Mesothelial cell of epicardium (in vitro differentiated cells): ENCODE measurements around the gene LTBR. TPM values are rescaled to one million over a fixed set of nuclear protein-coding genes. Genes with fewer than 3 reads are reported as not detected.

Experiments used
- DNase-seq, 2 experiments: peaks; one replicate each; pipeline ENCODE4 v3.0.0; 2021; ENCODE audit warnings: low spot score in 2 of 2; ENCODE audit not compliant: unreplicated experiment in 2 of 2
- H3K27ac Mint-ChIP-seq: 2 replicates; pipeline ENCODE4 v1.8.0; 2021; ENCODE audit warnings: mixed read lengths
- H3K27me3 Mint-ChIP-seq: 2 replicates; pipeline ENCODE4 v1.8.0; 2021; ENCODE audit warnings: low read depth, mixed read lengths
- H3K36me3 Mint-ChIP-seq: 2 replicates; pipeline ENCODE4 v1.8.0; 2021; ENCODE audit warnings: mixed read lengths
- H3K4me1 Mint-ChIP-seq: 2 replicates; pipeline ENCODE4 v1.8.0; 2021; ENCODE audit warnings: mixed read lengths
- H3K4me3 Mint-ChIP-seq: 2 replicates; pipeline ENCODE4 v1.8.0; 2021; ENCODE audit warnings: mild to moderate bottlenecking, moderate library complexity, mixed read lengths
- H3K9me3 Mint-ChIP-seq: 2 replicates; pipeline ENCODE4 v1.8.0; 2021; ENCODE audit warnings: mixed read lengths
- total RNA-seq: library from RNA; stranded (reverse); gene quantifications from 3 replicates; pipeline ENCODE4 v1.2.1, GENCODE V29; 2021
- TF ChIP-seq, protein P1 (sequence below): fragments of 200-600 bp; sonication (generic); IDR thresholded peaks from one replicate; pipeline ENCODE4 v1.5.0; 2021; ENCODE audit warnings: antibody characterized with exemption; ENCODE audit not compliant: unreplicated experiment

LTBR gene
- total RNA-seq, 1 donor from 2014 or later, result 66.8 TPM

DNA sequence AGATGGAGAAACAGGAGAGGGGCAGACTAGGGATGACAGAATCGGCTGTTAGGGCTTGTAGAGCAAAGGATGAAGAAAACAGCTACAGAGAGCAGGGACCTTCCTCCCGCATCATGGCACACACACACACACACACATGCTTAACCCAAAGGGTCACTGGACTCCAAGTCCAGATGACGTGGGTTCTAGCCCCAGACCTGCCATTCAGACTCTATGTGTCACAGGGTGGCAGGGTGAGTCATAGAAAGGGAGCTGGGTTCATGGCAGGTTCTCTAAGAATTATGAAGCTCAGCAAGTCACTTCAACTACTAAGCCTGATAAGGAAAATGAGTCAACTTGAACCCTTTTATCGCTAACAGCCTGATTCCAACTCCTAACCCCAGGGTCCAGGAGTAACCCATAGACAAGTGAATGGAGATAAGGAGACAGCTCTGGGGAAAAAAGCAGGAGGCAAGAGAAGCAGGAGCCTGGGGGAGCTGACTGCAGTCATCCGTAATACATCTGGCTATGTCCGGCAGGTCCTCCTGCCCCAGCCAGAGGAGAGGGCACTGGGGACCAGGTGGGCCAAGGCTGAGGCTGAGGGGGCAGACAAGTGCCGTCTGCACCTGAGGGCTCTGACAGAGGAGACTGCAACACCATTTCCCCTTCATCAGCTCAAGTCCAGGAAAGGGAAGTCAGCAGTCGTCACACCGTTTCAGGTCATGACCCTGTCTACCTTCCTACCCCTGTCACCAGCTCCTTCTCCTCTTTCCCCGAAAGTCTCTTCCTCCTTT, 38.5 kb upstream of the LTBR start:
- TF ChIP-seq, protein P1, sequence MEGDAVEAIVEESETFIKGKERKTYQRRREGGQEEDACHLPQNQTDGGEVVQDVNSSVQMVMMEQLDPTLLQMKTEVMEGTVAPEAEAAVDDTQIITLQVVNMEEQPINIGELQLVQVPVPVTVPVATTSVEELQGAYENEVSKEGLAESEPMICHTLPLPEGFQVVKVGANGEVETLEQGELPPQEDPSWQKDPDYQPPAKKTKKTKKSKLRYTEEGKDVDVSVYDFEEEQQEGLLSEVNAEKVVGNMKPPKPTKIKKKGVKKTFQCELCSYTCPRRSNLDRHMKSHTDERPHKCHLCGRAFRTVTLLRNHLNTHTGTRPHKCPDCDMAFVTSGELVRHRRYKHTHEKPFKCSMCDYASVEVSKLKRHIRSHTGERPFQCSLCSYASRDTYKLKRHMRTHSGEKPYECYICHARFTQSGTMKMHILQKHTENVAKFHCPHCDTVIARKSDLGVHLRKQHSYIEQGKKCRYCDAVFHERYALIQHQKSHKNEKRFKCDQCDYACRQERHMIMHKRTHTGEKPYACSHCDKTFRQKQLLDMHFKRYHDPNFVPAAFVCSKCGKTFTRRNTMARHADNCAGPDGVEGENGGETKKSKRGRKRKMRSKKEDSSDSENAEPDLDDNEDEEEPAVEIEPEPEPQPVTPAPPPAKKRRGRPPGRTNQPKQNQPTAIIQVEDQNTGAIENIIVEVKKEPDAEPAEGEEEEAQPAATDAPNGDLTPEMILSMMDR, result no peak
- no peaks in the 10 kb centered on the region for H3K36me3 Mint-ChIP-seq
- no peak for DNase-seq
- no peak overlapping the region for H3K4me3 Mint-ChIP-seq
- H3K27ac Mint-ChIP-seq, result no peak overlapping the region
- no peaks in the 10 kb centered on the region for H3K27me3 Mint-ChIP-seq
- H3K4me1 Mint-ChIP-seq, result peaks cover 35% of the 10 kb centered on the region
- no peaks in the 10 kb centered on the region for H3K9me3 Mint-ChIP-seq

DNA sequence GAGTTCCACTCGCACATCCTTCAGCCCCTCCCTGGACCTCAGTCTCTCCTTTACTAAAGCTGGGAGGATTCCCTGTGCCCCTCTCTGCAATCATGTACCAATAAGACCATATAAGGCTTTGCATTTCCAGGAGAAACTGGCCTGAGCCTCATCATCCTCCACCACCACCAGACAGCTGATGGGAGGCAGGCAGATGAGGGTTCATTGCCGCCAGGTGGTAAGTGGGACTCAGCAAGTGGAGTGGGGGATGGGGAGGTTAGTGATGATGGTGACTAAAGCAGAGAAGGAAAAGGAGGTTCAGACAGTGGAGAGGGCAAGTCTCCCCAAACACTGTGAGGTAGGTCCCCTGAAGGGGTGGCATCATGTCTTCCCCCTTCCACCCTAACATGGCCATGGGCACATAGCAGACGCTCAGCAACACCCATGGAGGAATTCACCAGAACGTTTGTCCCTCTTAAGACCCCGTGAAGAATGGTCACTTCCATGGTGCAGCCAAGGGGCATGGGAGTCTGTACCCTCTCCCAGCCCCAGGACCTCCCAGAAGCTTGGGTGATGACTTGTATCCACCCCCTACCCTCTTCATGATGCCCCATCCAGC, 37.6 kb upstream of the LTBR start:
- no peaks in the 10 kb centered on the region for H3K9me3 Mint-ChIP-seq
- no peak for DNase-seq
- no peak overlapping the region for H3K27ac Mint-ChIP-seq
- TF ChIP-seq, protein P1, result no peak
- no peaks in the 10 kb centered on the region for H3K36me3 Mint-ChIP-seq
- no peak overlapping the region for H3K4me3 Mint-ChIP-seq
- H3K27me3 Mint-ChIP-seq, result no peaks in the 10 kb centered on the region
- H3K4me1 Mint-ChIP-seq, result peaks cover 31% of the 10 kb centered on the region

DNA sequence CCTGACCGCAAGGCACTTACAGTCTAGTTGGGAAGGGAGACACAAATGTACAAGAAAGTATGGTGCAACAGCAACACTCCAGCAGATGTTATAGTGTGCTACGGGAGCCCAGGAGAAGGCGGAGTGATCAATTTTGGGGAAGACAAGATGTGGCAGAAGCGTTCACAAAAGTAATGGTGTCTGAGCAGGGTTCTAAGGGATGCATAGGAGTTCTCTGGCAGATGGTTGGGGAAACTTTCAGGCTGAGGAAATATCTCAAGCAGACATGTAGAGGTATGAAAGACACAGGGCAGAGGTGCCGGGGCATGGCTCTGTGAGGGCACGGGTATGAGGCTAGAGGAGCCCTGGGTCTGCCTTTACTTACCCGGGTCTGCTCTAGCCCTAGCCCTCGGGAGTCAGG, 37.0 kb upstream of the LTBR start:
- no peak overlapping the region for H3K27ac Mint-ChIP-seq

DNA sequence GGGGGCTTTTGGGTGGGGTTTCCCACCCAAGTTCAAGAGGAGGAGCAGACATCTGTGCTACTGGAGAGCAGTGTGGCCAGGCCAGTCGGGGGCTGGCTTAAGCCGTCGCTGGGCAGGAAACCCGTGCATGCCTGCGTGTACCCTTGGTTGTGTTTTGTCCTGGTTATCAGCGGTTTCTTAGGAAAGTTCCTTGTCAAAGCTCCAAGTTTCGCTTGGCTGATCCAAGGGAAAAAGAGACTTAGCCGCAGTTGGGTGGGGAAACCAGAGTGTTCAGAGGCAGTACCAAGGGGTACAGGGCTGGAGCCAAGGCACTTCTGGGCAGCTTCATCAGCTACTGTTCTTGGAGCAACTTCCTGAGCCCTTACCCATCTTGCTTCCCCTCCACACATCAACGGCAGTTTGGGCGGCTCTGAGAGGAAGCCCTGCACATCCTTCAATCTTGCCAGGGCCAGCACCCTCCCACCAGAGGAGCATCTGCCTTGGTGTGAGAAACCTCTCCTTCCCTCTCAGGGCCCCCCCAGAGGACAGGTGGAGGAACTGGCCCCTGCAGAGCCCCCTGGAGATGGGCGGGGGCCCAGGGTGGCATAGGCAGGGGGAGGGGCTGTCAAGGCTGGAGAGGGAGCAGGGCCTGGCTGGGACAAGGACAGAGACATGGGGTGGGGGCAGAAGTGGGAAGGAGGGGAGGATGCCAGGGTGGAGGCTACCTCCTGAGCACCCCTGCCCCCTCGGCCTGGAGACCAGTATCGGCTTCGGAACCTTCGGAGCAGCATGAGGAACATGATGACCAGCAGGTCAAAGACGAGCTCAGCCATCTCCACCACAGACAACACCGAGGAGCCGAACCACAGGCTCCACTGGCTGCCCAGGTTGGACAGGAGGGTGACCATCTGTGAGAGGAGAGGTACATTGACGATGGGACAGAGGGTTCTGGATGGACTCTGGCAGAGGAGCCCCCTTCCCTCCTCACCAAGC, 36.3 kb upstream of the LTBR start:
- TF ChIP-seq, protein P1, result no peak
- Mint-ChIP-seq H3K27ac (no peak overlapping the region), H3K9me3 (no peaks in the 10 kb centered on the region), H3K4me3 (no peak overlapping the region), H3K4me1 (peaks cover 21% of the 10 kb centered on the region), H3K36me3 (no peaks in the 10 kb centered on the region), H3K27me3 (no peaks in the 10 kb centered on the region)
- DNase-seq, result no peak

More for the DNA sequence above, 37.0 kb upstream of the LTBR start:
- Mint-ChIP-seq H3K4me3 (no peak overlapping the region), H3K27me3 (no peaks in the 10 kb centered on the region), H3K4me1 (peaks cover 28% of the 10 kb centered on the region), H3K36me3 (no peaks in the 10 kb centered on the region), H3K9me3 (no peaks in the 10 kb centered on the region)
- no peak for DNase-seq
- TF ChIP-seq, protein P1, result no peak

DNA sequence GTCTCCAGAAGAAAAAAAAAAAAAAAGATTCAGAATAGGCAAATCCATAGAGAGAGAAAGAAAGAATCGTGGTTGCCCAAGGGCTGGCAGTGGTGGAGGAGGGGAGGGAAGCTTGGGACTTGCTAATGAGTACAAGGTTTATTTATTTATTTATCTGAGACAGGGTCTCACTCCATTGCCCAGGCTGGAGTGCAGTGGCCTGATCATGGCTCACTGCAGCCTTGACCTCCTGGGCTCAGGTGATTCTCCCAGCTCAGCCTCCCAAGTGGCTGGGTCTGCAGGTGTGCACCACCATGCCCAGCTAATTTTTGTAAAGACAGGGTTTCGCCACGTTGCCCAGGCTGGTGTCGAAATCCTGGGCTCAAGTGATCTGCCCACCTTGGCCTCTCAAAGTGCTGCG, 32.3 kb upstream of the LTBR start:
- Mint-ChIP-seq H3K27me3 (no peaks in the 10 kb centered on the region), H3K27ac (no peak overlapping the region), H3K4me3 (no peak overlapping the region), H3K4me1 (no peaks in the 10 kb centered on the region), H3K9me3 (no peaks in the 10 kb centered on the region), H3K36me3 (no peaks in the 10 kb centered on the region)
- TF ChIP-seq, protein P1, result no peak
- DNase-seq, result no peak
